Right lobe of liver (tissue), 6 donors: Measurements from ENCODE around the gene NUP210L. TPM values are rescaled to one million over a fixed set of nuclear protein-coding genes. Genes with fewer than 3 reads are reported as not detected.

Experiments
- ATAC-seq, 4 donors: fragments of 200-7000 bp; cut with Tn5 transposase; one replicate each; pipeline ENCODE4 v1.9.1; 2020; ENCODE audit warnings: mild to moderate bottlenecking in 4 of 4, moderate library complexity in 4 of 4
- DNase-seq, 3 donors: peaks; one replicate each; pipeline ENCODE4 v3.0.0-alpha.2; 2020
- H3K27ac ChIP-seq, 3 donors: fragments of 200-600 bp; one replicate each; pipeline ENCODE4 v1.8.0; 2022
- H3K27me3 ChIP-seq, 2 donors: fragments of 200-600 bp; one replicate each; pipeline ENCODE4 v1.8.0; 2022
- H3K36me3 ChIP-seq, 4 donors: fragments of 200-600 bp; sonication (generic) in 1 of 4; one replicate each; pipeline versions ENCODE4 v1.5.1 to v1.8.0; 2017 to 2022; ENCODE audit warnings: control low read depth in 1 of 4
- H3K4me1 ChIP-seq, 4 donors: fragments of 200-600 bp; sonication (generic) in 1 of 4; one replicate each; pipeline versions ENCODE4 v1.5.1 to v1.8.0; 2017 to 2022; ENCODE audit warnings: control low read depth in 1 of 4
- H3K4me3 ChIP-seq, 3 donors: fragments of 200-600 bp; one replicate each; pipeline ENCODE4 v1.8.0; 2022
- H3K9me3 ChIP-seq, 4 donors: fragments of 200-600 bp; sonication (generic) in 1 of 4; one replicate each; pipeline versions ENCODE4 v1.5.1 to v1.8.0; 2017 to 2022; ENCODE audit warnings: control low read depth in 1 of 4
- POLR2A ChIP-seq: fragments of 450-650 bp; IDR thresholded peaks from one replicate; pipeline ENCODE4 v1.6.1; 2017; ENCODE audit warnings: antibody characterized with exemption, mild to moderate bottlenecking
- WGBS: methylation state at CpG from one replicate; pipeline ENCODE4 v1.1.6; 2018; ENCODE audit warnings: low coverage, low lambda C conversion rate; ENCODE audit not compliant: insufficient coverage; ENCODE audit errors: missing lambda C conversion rate; 5-methylcytosine and 5-hydroxymethylcytosine counted together
- intact Hi-C, 2 donors: fragments of 100-400 bp; cut with DNase I; formaldehyde crosslinking; loops; one replicate each; pipeline versions ENCODE4 v1.11.2 to v1.14.1; 2022
- total RNA-seq, 6 experiments: library from RNA; depleted of rRNA in 2 of 6; stranded (reverse); fragments of >200 nt in 2 of 6; fragmentation: NEBNext Ultra II Directional in 3 of 6; extraction: Animal tissue kit (Norgen Biotek cat#: 25700) in 3 of 6; gene quantifications; one replicate each; pipeline versions ENCODE4 v1.1.0 to v1.2.4, GENCODE V29; 2016 to 2023
- TF ChIP-seq, protein P1 (sequence below), 4 donors: fragments of 200-600 bp in 3 of 4; fragments of 450-650 bp in 1 of 4; IDR thresholded peaks; one replicate each; pipeline versions ENCODE4 v1.5.1 to v1.8.0; 2016 to 2022; ENCODE audit warnings: antibody characterized with exemption in 4 of 4, mild to moderate bottlenecking in 2 of 4
- donor health status: DM: no; HTN: yes; CAD: no.
- donor health status: DM: no; HTN: no; CAD: no.
- donor health status: DM: no; HTN: no; CAD: no.
- donor health status: DM: no; HTN: yes; CAD: no.
- donor health status: DM: no; HTN: yes; CAD: no.

NUP210L gene
- total RNA-seq, 6 experiments from 2014 or later, result 0.14 TPM; not detected in 5

DNA sequence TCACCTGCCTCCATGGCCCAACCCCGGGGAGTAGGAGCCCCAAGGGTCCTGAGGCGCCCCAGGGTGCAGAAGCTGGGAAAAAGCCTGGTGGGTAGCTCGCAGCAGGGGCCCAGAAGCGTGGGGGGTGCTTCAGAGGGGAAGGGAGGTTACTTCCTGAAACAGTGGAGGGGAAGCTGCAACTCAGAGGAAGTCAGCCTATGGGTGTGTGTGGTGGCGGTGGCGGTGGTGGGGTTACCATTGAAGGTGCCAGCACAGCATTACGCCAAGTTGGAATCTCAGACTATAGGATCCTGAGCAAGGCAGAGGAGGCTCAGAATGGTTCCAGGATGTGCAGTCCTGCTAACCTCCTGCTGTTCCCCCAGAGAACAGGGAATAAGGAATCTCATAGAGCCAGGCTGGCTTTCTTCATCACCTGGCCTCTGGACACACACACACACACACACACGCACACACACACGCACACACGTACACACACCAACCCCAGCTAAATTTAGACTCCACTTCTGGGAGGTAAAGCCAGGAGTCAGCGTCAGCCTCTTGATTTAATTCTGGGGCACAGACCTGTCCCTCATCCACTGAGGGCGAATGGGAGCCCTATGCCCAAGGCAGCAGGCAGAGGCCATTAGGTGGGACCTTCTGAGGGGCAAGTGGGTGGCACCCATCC lies 209.6 kb downstream of the NUP210L start:
- ATAC-seq, result peak; percentile 5 to 17 (median 8)
- intact Hi-C loops, result no loop called here

DNA sequence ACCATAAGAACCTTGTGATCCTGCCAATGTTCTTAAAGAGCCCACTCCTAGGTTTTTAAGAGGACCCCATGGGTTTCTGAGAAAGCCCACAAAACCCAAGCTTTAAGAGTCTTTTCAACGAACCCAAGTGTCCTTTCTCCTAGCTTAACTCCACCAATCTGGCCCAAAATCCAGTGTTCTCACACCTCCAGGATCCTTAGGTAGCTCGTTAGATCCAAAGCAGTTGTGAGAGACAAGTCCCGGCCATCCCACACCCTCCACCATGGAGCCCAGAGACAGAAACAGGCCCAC lies 210.1 kb downstream of the NUP210L start:
- no peaks in the 10 kb centered on the region for H3K27me3 ChIP-seq
- TF ChIP-seq POLR2A, result no peak
- TF ChIP-seq, protein P1, sequence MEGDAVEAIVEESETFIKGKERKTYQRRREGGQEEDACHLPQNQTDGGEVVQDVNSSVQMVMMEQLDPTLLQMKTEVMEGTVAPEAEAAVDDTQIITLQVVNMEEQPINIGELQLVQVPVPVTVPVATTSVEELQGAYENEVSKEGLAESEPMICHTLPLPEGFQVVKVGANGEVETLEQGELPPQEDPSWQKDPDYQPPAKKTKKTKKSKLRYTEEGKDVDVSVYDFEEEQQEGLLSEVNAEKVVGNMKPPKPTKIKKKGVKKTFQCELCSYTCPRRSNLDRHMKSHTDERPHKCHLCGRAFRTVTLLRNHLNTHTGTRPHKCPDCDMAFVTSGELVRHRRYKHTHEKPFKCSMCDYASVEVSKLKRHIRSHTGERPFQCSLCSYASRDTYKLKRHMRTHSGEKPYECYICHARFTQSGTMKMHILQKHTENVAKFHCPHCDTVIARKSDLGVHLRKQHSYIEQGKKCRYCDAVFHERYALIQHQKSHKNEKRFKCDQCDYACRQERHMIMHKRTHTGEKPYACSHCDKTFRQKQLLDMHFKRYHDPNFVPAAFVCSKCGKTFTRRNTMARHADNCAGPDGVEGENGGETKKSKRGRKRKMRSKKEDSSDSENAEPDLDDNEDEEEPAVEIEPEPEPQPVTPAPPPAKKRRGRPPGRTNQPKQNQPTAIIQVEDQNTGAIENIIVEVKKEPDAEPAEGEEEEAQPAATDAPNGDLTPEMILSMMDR (IDR thresholded peaks at IDR 0.05), result no peak
- no peak for ATAC-seq
- H3K4me3 ChIP-seq, result peak overlapping the region; percentile 93 to 99 (median 94)
- H3K27ac ChIP-seq, result peak overlapping the region; percentile 97 to 100 (median 100)
- no peaks in the 10 kb centered on the region for H3K9me3 ChIP-seq
- intact Hi-C loops, result no loop called here
- 59% methylated on average over 3 of the region's 3 CpGs for WGBS
- peaks cover 0 to 15% (median 5%) of the 10 kb centered on the region in 4 donors for H3K36me3 ChIP-seq
- H3K4me1 ChIP-seq, result peaks cover 0 to 34% (median 16%) of the 10 kb centered on the region in 4 donors
- no peak for DNase-seq

More for the DNA sequence above, 209.6 kb downstream of the NUP210L start:
- H3K4me1 ChIP-seq, result peaks cover 0 to 34% (median 16%) of the 10 kb centered on the region in 4 donors
- no peaks in the 10 kb centered on the region for H3K9me3 ChIP-seq
- no peak for TF ChIP-seq POLR2A
- TF ChIP-seq, protein P1 (IDR thresholded peaks at IDR 0.05), result no peak
- H3K27me3 ChIP-seq, result no peaks in the 10 kb centered on the region
- peak in 2 of 3 donors; percentile 60 to 76 for DNase-seq
- WGBS, result 28% methylated on average over 7 of the region's 12 CpGs
- peaks cover 0 to 15% (median 5%) of the 10 kb centered on the region in 4 donors for H3K36me3 ChIP-seq
- H3K27ac ChIP-seq, result peak overlapping the region; percentile 97 to 100 (median 100)
- H3K4me3 ChIP-seq, result peak overlapping the region; percentile 93 to 99 (median 94)

DNA sequence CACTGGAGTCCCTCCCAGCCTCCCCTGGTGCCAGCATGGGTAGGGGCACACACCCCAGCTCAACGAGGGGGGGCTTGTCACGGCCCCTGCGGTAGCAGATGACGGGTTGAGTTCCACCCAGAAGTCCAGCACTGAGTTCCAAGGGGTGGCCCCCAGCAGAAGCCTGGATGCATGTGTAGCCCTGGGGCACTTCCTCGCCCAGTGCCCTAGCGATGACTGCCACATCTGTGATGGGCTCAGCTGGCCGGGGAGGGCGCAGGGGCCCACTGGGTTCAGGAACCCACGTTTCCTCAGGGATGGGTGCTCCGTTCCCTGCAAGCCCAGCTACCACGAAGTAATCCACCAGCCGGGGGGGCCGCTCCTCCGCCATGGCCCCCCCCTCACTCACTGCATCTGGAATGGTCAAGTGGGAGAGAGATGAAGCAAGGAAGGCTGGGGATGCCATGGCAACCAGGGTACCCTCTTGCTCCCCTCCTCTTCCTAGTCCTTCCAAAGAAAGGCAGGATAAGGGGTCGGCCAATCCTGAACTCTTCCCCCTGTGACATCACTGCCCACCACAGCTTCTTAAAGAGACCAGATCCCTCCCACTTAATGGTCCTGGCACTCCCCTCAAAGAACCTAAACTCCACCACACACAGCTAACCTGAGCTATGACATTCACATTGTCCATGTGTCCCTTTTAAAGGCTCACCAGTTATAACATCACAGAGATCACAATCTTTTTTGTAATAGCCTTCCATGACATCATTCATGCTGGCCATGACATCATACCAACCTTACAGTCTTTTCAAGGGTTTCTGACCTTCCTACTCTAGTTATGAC lies 210.7 kb downstream of the NUP210L start:
- peak overlapping the region in 2 of 3 donors; percentile 93 to 99 for H3K4me3 ChIP-seq
- TF ChIP-seq, protein P1 (IDR thresholded peaks at IDR 0.05), result no peak
- no peak for TF ChIP-seq POLR2A

DNA sequence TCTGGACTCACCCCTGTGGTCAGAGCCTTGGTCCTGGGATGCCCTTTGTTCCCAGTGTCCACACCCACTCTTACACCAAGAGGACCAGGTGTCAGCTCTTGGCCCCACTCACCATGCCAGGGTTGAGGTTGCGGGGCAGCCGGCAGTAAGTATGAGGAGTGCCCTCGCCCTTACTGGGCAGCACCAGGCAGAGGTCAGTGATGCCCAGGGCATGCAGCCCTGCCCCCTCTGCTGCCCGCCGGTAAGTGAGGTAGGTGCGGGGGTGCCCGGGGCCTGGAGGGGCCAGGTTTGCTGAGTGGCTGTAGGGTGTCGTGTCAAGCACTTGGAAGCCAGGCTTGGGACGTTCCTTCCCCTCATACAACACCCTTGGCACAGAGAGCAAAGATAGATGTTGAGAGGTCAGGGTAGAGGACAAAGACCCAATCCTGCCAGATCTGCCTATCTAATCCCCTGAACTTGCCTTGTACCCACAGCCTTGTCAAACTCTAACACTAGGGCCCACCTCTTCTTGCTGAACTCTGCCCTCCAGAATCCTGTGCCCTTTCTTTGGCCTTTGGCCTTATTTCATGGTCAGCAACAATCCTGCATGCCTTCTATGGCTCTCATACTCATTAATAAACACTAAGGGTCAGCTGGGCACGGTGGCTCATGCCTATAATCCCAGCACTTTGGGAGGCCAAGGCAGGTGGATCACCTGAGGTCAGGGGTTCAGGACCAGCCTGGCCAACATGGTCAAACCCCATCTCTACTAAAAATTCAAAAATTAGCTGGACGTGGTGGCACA lies 211.9 kb downstream of the NUP210L start:
- Histone ChIP-seq H3K27ac (peak overlapping the region in 2 of 3 donors; percentile 21 to 75), H3K4me1 (peaks cover 0 to 34% (median 16%) of the 10 kb centered on the region in 4 donors), H3K27me3 (no peaks in the 10 kb centered on the region), H3K36me3 (peaks cover 0 to 13% (median 1%) of the 10 kb centered on the region in 4 donors), H3K4me3 (no peak overlapping the region), H3K9me3 (no peaks in the 10 kb centered on the region)
- peak in 3 of 4 donors; percentile 0 to 42 (median 9) for ATAC-seq
- DNase-seq, result peak in 1 of 3 donors; percentile 85
- intact Hi-C loops, result no loop called here
- TF ChIP-seq POLR2A, result no peak
- TF ChIP-seq, protein P1 (IDR thresholded peaks at IDR 0.05), result no peak
- 53% methylated on average over 3 of the region's 11 CpGs for WGBS

More for the DNA sequence above, 210.7 kb downstream of the NUP210L start:
- WGBS, result 57% methylated on average over 1 of the region's 15 CpGs
- Histone ChIP-seq H3K27me3 (no peaks in the 10 kb centered on the region), H3K27ac (peak overlapping the region; percentile 97 to 100 (median 100)), H3K36me3 (peaks cover 0 to 17% (median 4%) of the 10 kb centered on the region in 4 donors), H3K4me1 (peaks cover 0 to 34% (median 16%) of the 10 kb centered on the region in 4 donors), H3K9me3 (no peaks in the 10 kb centered on the region)
- ATAC-seq (no peak), DNase-seq (peak in 1 of 3 donors; percentile 56)
- intact Hi-C loops, result no loop called here
